IMR-90 (cell line): Measurements from ENCODE around the gene LONRF3. TPM values are rescaled to one million over a fixed set of nuclear protein-coding genes. Genes with fewer than 3 reads are reported as not detected.

Experiments used
- ATAC-seq: fragments of 200-7000 bp; cut with Tn5 transposase; 2 replicates; pipeline ENCODE4 v1.9.1; 2020; ENCODE audit warnings: low read depth, mild to moderate bottlenecking, moderate library complexity
- BruUV-seq: library from RNA; stranded (reverse); fragments of 400-500 nt; replicated peaks from 2 replicates; lab custom pipeline; 2021; lab: Mats Ljungman, UMichigan
- CTCF ChIA-PET: fragments of 300-600 bp; formaldehyde crosslinking; extraction: SDS; loops from one replicate; lab custom pipeline; 2021; ENCODE audit warnings: antibody characterized with exemption; lab: Yijun Ruan, JAX
- POLR2A ChIA-PET: fragments of 300-600 bp; sonication (Branson Sonifier 250); formaldehyde crosslinking; loops from one replicate; lab custom pipeline; 2022; ENCODE audit warnings: antibody characterized with exemption; ENCODE audit not compliant: unreplicated experiment; lab: Charles Lee
- DNase-seq: peaks from one replicate; pipeline ENCODE4 v3.0.0; 2013
- H2AFZ ChIP-seq: replicated peaks from 2 replicates; pipeline ENCODE3; 2013; ENCODE audit warnings: low read length, mild to moderate bottlenecking; ENCODE audit not compliant: poor library complexity
- H2AK5ac ChIP-seq: 2 replicates; pipeline ENCODE4 v1.6.1; 2013; ENCODE audit warnings: low read depth, low read length, inconsistent platforms
- H2AK9ac ChIP-seq: replicated peaks from 2 replicates; pipeline ENCODE3; 2013; ENCODE audit warnings: mild to moderate bottlenecking, low read depth, low read length, moderate library complexity; ENCODE audit not compliant: poor library complexity
- H2BK120ac ChIP-seq: 2 replicates; pipeline ENCODE4 v1.6.1; 2013; ENCODE audit warnings: low read depth, low read length, inconsistent platforms
- H2BK15ac ChIP-seq: 3 replicates; pipeline ENCODE4 v1.6.1; 2013; ENCODE audit warnings: low read depth, low read length, inconsistent platforms
- H2BK20ac ChIP-seq: 2 replicates; pipeline ENCODE4 v1.6.1; 2013; ENCODE audit warnings: low read depth, mild to moderate bottlenecking, inconsistent platforms, low read length, moderate library complexity
- H2BK5ac ChIP-seq: 2 replicates; pipeline ENCODE4 v1.6.1; 2013; ENCODE audit warnings: mild to moderate bottlenecking, low read depth, low read length, inconsistent platforms; ENCODE audit not compliant: poor library complexity, severe bottlenecking
- H3K14ac ChIP-seq: replicated peaks from 2 replicates; pipeline ENCODE4 v1.6.1; 2013; ENCODE audit warnings: low read depth, low read length, inconsistent platforms
- H3K18ac ChIP-seq: 2 replicates; pipeline ENCODE4 v1.6.1; 2013; ENCODE audit warnings: low read depth, low read length, control low read depth
- H3K23ac ChIP-seq: 2 replicates; pipeline ENCODE4 v1.6.1; 2013; ENCODE audit warnings: low read depth, low read length, inconsistent platforms
- H3K27ac ChIP-seq: 2 replicates; pipeline ENCODE4 v1.5.1; 2013; ENCODE audit warnings: mild to moderate bottlenecking, control low read depth, low read length; ENCODE audit not compliant: insufficient read depth
- H3K27me3 ChIP-seq: 2 replicates; pipeline ENCODE4 v1.6.1; 2013; ENCODE audit warnings: low read length; ENCODE audit not compliant: control insufficient read depth, insufficient read depth
- H3K36me3 ChIP-seq: 2 replicates; pipeline ENCODE4 v1.6.1; 2013; ENCODE audit warnings: low read length, mixed read lengths; ENCODE audit not compliant: control insufficient read depth, insufficient read depth
- H3K4ac ChIP-seq: 2 replicates; pipeline ENCODE4 v1.6.1; 2013; ENCODE audit warnings: low read depth, low read length, inconsistent platforms
- H3K4me1 ChIP-seq: 2 replicates; pipeline ENCODE4 v1.6.1; 2013; ENCODE audit warnings: low read length, mixed read lengths; ENCODE audit not compliant: control insufficient read depth, insufficient read depth
- H3K4me2 ChIP-seq: 2 replicates; pipeline ENCODE4 v1.6.1; 2013; ENCODE audit warnings: low read depth, mild to moderate bottlenecking, control low read depth, low read length, moderate library complexity
- H3K4me3 ChIP-seq: 2 replicates; pipeline ENCODE4 v1.5.1; 2013; ENCODE audit warnings: low read depth, mild to moderate bottlenecking, control low read depth, low read length, moderate library complexity; ENCODE audit not compliant: insufficient read depth
- H3K56ac ChIP-seq: 2 replicates; pipeline ENCODE4 v1.6.1; 2013; ENCODE audit warnings: low read length, inconsistent platforms; ENCODE audit not compliant: insufficient read depth; ENCODE audit errors: extremely low read depth
- H3K79me1 ChIP-seq, 2 experiments: 2 replicates each; pipeline ENCODE4 v1.6.1; 2013; ENCODE audit warnings: low read length in 2 of 2, inconsistent platforms in 1 of 2, low read depth in 1 of 2
- H3K9ac ChIP-seq: 2 replicates; pipeline ENCODE4 v1.6.1; 2013; ENCODE audit warnings: low read depth, low read length, control low read depth
- H3K9me1 ChIP-seq: 2 replicates; pipeline ENCODE4 v1.6.1; 2013; ENCODE audit warnings: low read length, inconsistent platforms; ENCODE audit not compliant: insufficient read depth
- H3K9me3 ChIP-seq: 2 replicates; pipeline ENCODE4 v1.6.1; 2013; ENCODE audit warnings: low read length; ENCODE audit not compliant: control insufficient read depth, insufficient read depth
- H4K20me1 ChIP-seq: 2 replicates; pipeline ENCODE4 v1.6.1; 2013; ENCODE audit warnings: low read length, inconsistent platforms; ENCODE audit not compliant: insufficient read depth
- H4K5ac ChIP-seq: 2 replicates; pipeline ENCODE4 v1.6.1; 2013; ENCODE audit warnings: mild to moderate bottlenecking, low read depth, low read length, control low read depth
- H4K8ac ChIP-seq, 2 experiments: 2 replicates each; pipeline ENCODE4 v1.6.1; 2013; ENCODE audit warnings: low read depth in 2 of 2, low read length in 2 of 2, control low read depth in 1 of 2, inconsistent platforms in 1 of 2
- H4K91ac ChIP-seq: 2 replicates; pipeline ENCODE4 v1.6.1; 2013; ENCODE audit warnings: low read depth, low read length, inconsistent platforms; ENCODE audit not compliant: insufficient read depth
- BHLHE40 ChIP-seq: fragments of 150-350 bp; IDR thresholded peaks from 2 replicates; pipeline ENCODE4 v1.6.1; 2016; ENCODE audit warnings: mild to moderate bottlenecking, low read depth, low read length
- CEBPB ChIP-seq: IDR thresholded peaks from 2 replicates; pipeline ENCODE4 v1.6.1; 2012; ENCODE audit warnings: low read depth, low read length, improper control_type of control experiment
- CTCF ChIP-seq: conservative IDR thresholded peaks from 2 replicates; pipeline ENCODE4 v1.5.1; 2012; ENCODE audit warnings: mild to moderate bottlenecking, low read depth, low read length, improper control_type of control experiment
- ELK1 ChIP-seq: fragments of 150-350 bp; IDR thresholded peaks from 2 replicates; pipeline ENCODE4 v1.6.1; 2016; ENCODE audit warnings: low read depth, mild to moderate bottlenecking, low read length, moderate library complexity, borderline replicate concordance
- FOS ChIP-seq: fragments of 150-350 bp; IDR thresholded peaks from 2 replicates; pipeline ENCODE4 v1.6.1; 2016; ENCODE audit warnings: low read depth, low read length
- MAFK ChIP-seq: IDR thresholded peaks from 2 replicates; pipeline ENCODE4 v1.6.1; 2012; ENCODE audit warnings: low read depth, low read length, improper control_type of control experiment
- MAZ ChIP-seq: IDR thresholded peaks from 2 replicates; pipeline ENCODE4 v1.6.1; 2012; ENCODE audit warnings: low read depth, mild to moderate bottlenecking, low read length, improper control_type of control experiment, moderate library complexity, borderline replicate concordance
- NFE2L2 ChIP-seq: fragments of 150-350 bp; IDR thresholded peaks from 2 replicates; pipeline ENCODE4 v1.6.1; 2016; ENCODE audit warnings: low read depth, mild to moderate bottlenecking, low read length
- POLR2A ChIP-seq: IDR thresholded peaks from 2 replicates; pipeline ENCODE4 v1.6.1; 2012; ENCODE audit warnings: mild to moderate bottlenecking, low read depth, low read length
- RAD21 ChIP-seq: IDR thresholded peaks from 2 replicates; pipeline ENCODE4 v1.6.1; 2012; ENCODE audit warnings: low read length, improper control_type of control experiment
- RCOR1 ChIP-seq: IDR thresholded peaks from 2 replicates; pipeline ENCODE4 v1.6.1; 2012; ENCODE audit warnings: mild to moderate bottlenecking, low read length, improper control_type of control experiment; ENCODE audit not compliant: insufficient replicate concordance
- SMC3 ChIP-seq: fragments of 150-350 bp; IDR thresholded peaks from 2 replicates; pipeline ENCODE4 v1.6.1; 2016; ENCODE audit warnings: low read depth, mild to moderate bottlenecking, antibody characterized with exemption, low read length, moderate library complexity
- USF2 ChIP-seq: fragments of 150-350 bp; IDR thresholded peaks from 2 replicates; pipeline ENCODE4 v1.6.1; 2017; ENCODE audit warnings: mild to moderate bottlenecking, antibody characterized with exemption, low read length, low read depth
- dilution Hi-C: fragments of 300-500 bp; cut with HindIII; formaldehyde crosslinking; loops from one replicate; pipeline ENCODE4 v1.14.3; 2018; ENCODE audit warnings: low sequenced_read_pairs; ENCODE audit not compliant: unreplicated experiment
- in situ Hi-C: fragments of 300-500 bp; cut with MboI; formaldehyde crosslinking; loops from 3 replicates; pipeline ENCODE4 v1.14.3; 2019; ENCODE audit warnings: low sequenced_read_pairs, inconsistent platforms, mixed read lengths
- intact Hi-C: fragments of 100-400 bp; cut with micrococcal nuclease; formaldehyde crosslinking; loops from 2 replicates; pipeline ENCODE4 v1.10.0; 2022
- polyA plus RNA-seq, 3 experiments: library from polyadenylated mRNA; depleted of rRNA; stranded (reverse); fragments of >200 nt; gene quantifications; 2 replicates each; pipeline ENCODE4 v1.2.3, GENCODE V29; 2012; ENCODE audit warnings: low replicate concordance in 1 of 3
- total RNA-seq: library from RNA; depleted of rRNA; stranded (reverse); fragments of >200 nt; gene quantifications from 2 replicates; pipeline ENCODE4 v1.2.3, GENCODE V29; 2012

LONRF3 gene
- total and polyA plus RNA-seq, 2 of the 4 experiments (the other 2 are of a cell fraction), result not detected

- H4K20me1 ChIP-seq, result no peaks in the 10 kb centered on the region
- no peaks in the 10 kb centered on the region for H3K79me1 ChIP-seq
- H4K91ac ChIP-seq, result no peak overlapping the region
- ChIA-PET CTCF (no interaction called here), POLR2A (no interaction called here)
- H2AK9ac ChIP-seq, result no peak overlapping the region
- H3K56ac ChIP-seq, result no peak overlapping the region
- no peak overlapping the region for H2BK120ac ChIP-seq
- H3K4me2 ChIP-seq, result no peak overlapping the region
- no peak overlapping the region for H3K9ac ChIP-seq
- dilution Hi-C loops (no loop called here), intact Hi-C loops (no loop called here), in situ Hi-C loops (no loop called here)
- no peak for DNase-seq
- H3K23ac ChIP-seq, result no peak overlapping the region
- no TSS peak for BruUV-seq
- no peak overlapping the region for H2AK5ac ChIP-seq
- no peak overlapping the region for H2BK20ac ChIP-seq
- no peaks in the 10 kb centered on the region for H3K27me3 ChIP-seq
- no peak overlapping the region for H3K4ac ChIP-seq
- H2BK15ac ChIP-seq, result no peak overlapping the region
- no peaks in the 10 kb centered on the region for H3K4me1 ChIP-seq
- H2BK5ac ChIP-seq, result no peak overlapping the region
- no peak overlapping the region for H2AFZ ChIP-seq
- no peak overlapping the region for H4K8ac ChIP-seq
- ATAC-seq, result no peak
- H3K9me3 ChIP-seq, result no peaks in the 10 kb centered on the region; the same call in 1 of the 2 replicates
- H3K14ac ChIP-seq, result no peak overlapping the region
- H3K18ac ChIP-seq, result no peak overlapping the region
- no peak overlapping the region for H3K4me3 ChIP-seq
- no peaks in the 10 kb centered on the region for H3K9me1 ChIP-seq
- TF ChIP-seq MAZ (no peak), FOS (no peak), RCOR1 (no peak), SMC3 (no peak), NFE2L2 (no peak), POLR2A (no peak), CEBPB (no peak), RAD21 (no peak), CTCF (no peak), MAFK (no peak), BHLHE40 (no peak), ELK1 (no peak), USF2 (no peak)
- H4K5ac ChIP-seq, result no peak overlapping the region
- H3K27ac ChIP-seq, result no peak overlapping the region
- no peaks in the 10 kb centered on the region for H3K36me3 ChIP-seq
These were observed 56.6 kb downstream of the LONRF3 start for GRCh38 chrX:119030990-119031389.
